ENCODE data around the gene GBF1.

GBF1 gene

GRCh38 chr10:102405108-102405571 lies 159.8 kb downstream of the GBF1 start:
- no peak for DNase-seq (ENCODE audit: extremely low spot score)
- POLR2A ChIA-PET = interaction anchor here (1.3 kb wide), 1 partner anchor 15 kb away, joined by 4 read pairs; the partner anchor contains the start of gene FBXL15
- TF ChIP-seq ELF4 (IDR thresholded peaks at IDR 0.05) = no peak
- TF ChIP-seq ZNF384 (IDR thresholded peaks at IDR 0.05) = no peak
- TF ChIP-seq NFRKB (IDR thresholded peaks at IDR 0.05) = no peak
- no peak for TF ChIP-seq ARNT (IDR thresholded peaks at IDR 0.05)
- TF ChIP-seq HDGF (IDR thresholded peaks at IDR 0.05; ENCODE audit: borderline replicate concordance) = no peak
- TF ChIP-seq L3MBTL2 (conservative IDR thresholded peaks at IDR 0.05) = no peak
- no peak for TF ChIP-seq PKNOX1 (IDR thresholded peaks at IDR 0.05)
- no peak for TF ChIP-seq SP1 (IDR thresholded peaks at IDR 0.05)
- no peak for TF ChIP-seq LEF1 (IDR thresholded peaks at IDR 0.05; ENCODE audit: borderline replicate concordance)
- no peak for TF ChIP-seq BHLHE40 (IDR thresholded peaks at IDR 0.05; ENCODE audit: borderline replicate concordance)
- no peak for TF ChIP-seq FOXM1 (IDR thresholded peaks at IDR 0.05; ENCODE audit: borderline replicate concordance)
- TF ChIP-seq FOXA1 (IDR thresholded peaks at IDR 0.05) = no peak
- TF ChIP-seq CTBP1 (IDR thresholded peaks at IDR 0.05; ENCODE audit: borderline replicate concordance) = no peak
- no peak for TF ChIP-seq FOXK2 (IDR thresholded peaks at IDR 0.05)
- TF ChIP-seq SUZ12 (IDR thresholded peaks at IDR 0.05) = no peak
- TF ChIP-seq TARDBP (IDR thresholded peaks at IDR 0.05) = no peak
- CTCF ChIA-PET = interaction anchor here (0.5 to 1.2 kb wide), 3 partner anchors 11 to 929 kb away, joined by 3 read pairs; no protein-coding TSS in a partner anchor

GRCh38 chr10:102405632-102406031 lies 160.3 kb downstream of the GBF1 start:
- ChIA-PET POLR2A (interaction anchor here (0.6 to 1.3 kb wide), 2 partner anchors 15 to 45 kb away, joined by 4 read pairs; partner anchors contain the start of gene FBXL15), CTCF (no interaction called here)
- TF ChIP-seq NFRKB (IDR thresholded peaks at IDR 0.05) (no peak), TARDBP (IDR thresholded peaks at IDR 0.05) (no peak), ZNF384 (IDR thresholded peaks at IDR 0.05) (no peak), FOXM1 (IDR thresholded peaks at IDR 0.05; ENCODE audit: borderline replicate concordance) (no peak), SUZ12 (IDR thresholded peaks at IDR 0.05) (no peak), FOXK2 (IDR thresholded peaks at IDR 0.05) (no peak), HDGF (IDR thresholded peaks at IDR 0.05; ENCODE audit: borderline replicate concordance) (no peak), BHLHE40 (IDR thresholded peaks at IDR 0.05; ENCODE audit: borderline replicate concordance) (no peak), SP1 (IDR thresholded peaks at IDR 0.05) (no peak), CTBP1 (IDR thresholded peaks at IDR 0.05; ENCODE audit: borderline replicate concordance) (no peak)
- no peak for DNase-seq (ENCODE audit: extremely low spot score)

- POLR2A ChIA-PET = no interaction called here
- no peak for TF ChIP-seq CTBP1 (IDR thresholded peaks at IDR 0.05; ENCODE audit: borderline replicate concordance)
- TF ChIP-seq SUZ12 (IDR thresholded peaks at IDR 0.05) = no peak
- TF ChIP-seq ZNF384 (IDR thresholded peaks at IDR 0.05) = no peak
- no peak for TF ChIP-seq L3MBTL2 (conservative IDR thresholded peaks at IDR 0.05)
- TF ChIP-seq NFRKB (IDR thresholded peaks at IDR 0.05) = no peak
- no peak for TF ChIP-seq TARDBP (IDR thresholded peaks at IDR 0.05)
- no peak for TF ChIP-seq FOXM1 (IDR thresholded peaks at IDR 0.05; ENCODE audit: borderline replicate concordance)
- no peak for TF ChIP-seq PKNOX1 (IDR thresholded peaks at IDR 0.05)
- CTCF ChIA-PET = no interaction called here
- no peak for DNase-seq (ENCODE audit: extremely low spot score)
Measured at GRCh38 chr10:102406815-102407214, 161.5 kb downstream of the GBF1 start.

GRCh38 chr10:102407425-102408130 lies 162.2 kb downstream of the GBF1 start:
- POLR2A ChIA-PET = no interaction called here
- DNase-seq (ENCODE audit: extremely low spot score) = no peak
- TF ChIP-seq NFRKB (IDR thresholded peaks at IDR 0.05) (no peak), HDGF (IDR thresholded peaks at IDR 0.05; ENCODE audit: borderline replicate concordance) (no peak), FOXA1 (IDR thresholded peaks at IDR 0.05) (no peak), FOXM1 (IDR thresholded peaks at IDR 0.05; ENCODE audit: borderline replicate concordance) (no peak), TARDBP (IDR thresholded peaks at IDR 0.05) (no peak), L3MBTL2 (conservative IDR thresholded peaks at IDR 0.05) (no peak), ZNF384 (IDR thresholded peaks at IDR 0.05) (no peak), BHLHE40 (IDR thresholded peaks at IDR 0.05; ENCODE audit: borderline replicate concordance) (no peak), ARNT (IDR thresholded peaks at IDR 0.05) (no peak), SUZ12 (IDR thresholded peaks at IDR 0.05) (no peak), ELF4 (IDR thresholded peaks at IDR 0.05) (no peak), LEF1 (IDR thresholded peaks at IDR 0.05; ENCODE audit: borderline replicate concordance) (no peak), SP1 (IDR thresholded peaks at IDR 0.05) (no peak), FOXK2 (IDR thresholded peaks at IDR 0.05) (no peak)
- CTCF ChIA-PET = no interaction called here

- DNase-seq (ENCODE audit: extremely low spot score) = no peak
- CTCF ChIA-PET = no interaction called here
- TF ChIP-seq PKNOX1 (IDR thresholded peaks at IDR 0.05) (no peak), FOXA1 (IDR thresholded peaks at IDR 0.05) (no peak), HDGF (IDR thresholded peaks at IDR 0.05; ENCODE audit: borderline replicate concordance) (no peak)
- POLR2A ChIA-PET = no interaction called here
Measured at GRCh38 chr10:102408131-102408727, 162.9 kb downstream of the GBF1 start.
